ENCODE data around the gene PSMB1.
"Not testable (repeated sequence)": the region's sequence is repeated elsewhere in the genome, so short reads cannot be mapped to it uniquely, and the experiment has no call there.

PSMB1 gene

DNA sequence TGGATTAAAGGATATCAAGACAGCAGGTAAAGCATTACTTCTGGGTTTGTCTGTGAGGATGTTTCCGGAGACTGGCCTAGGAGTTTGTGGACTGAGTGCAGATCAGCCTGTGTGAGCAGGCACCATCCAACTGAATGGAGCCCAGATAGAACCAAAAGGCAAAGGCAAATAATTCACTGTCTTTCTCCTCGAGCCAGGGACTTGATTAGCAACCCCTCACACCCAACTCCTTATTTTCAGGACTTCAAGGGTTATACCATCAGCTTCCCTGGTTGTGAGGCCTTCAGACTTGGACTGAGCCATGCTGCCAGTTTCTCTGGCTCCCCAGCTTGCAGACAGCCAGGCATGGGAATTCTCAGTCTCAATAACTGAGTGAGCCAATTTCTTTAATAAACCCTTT, 19.3 kb downstream of the PSMB1 start:
- no peak for DNase-seq

- no peak for DNase-seq
Measured at GRCh38 chr6:170532867-170533488, 20.1 kb downstream of the PSMB1 start.

GRCh38 chr6:170529839-170530469, 23.2 kb downstream of the PSMB1 start:
- DNase-seq, result peak; percentile 42

DNA sequence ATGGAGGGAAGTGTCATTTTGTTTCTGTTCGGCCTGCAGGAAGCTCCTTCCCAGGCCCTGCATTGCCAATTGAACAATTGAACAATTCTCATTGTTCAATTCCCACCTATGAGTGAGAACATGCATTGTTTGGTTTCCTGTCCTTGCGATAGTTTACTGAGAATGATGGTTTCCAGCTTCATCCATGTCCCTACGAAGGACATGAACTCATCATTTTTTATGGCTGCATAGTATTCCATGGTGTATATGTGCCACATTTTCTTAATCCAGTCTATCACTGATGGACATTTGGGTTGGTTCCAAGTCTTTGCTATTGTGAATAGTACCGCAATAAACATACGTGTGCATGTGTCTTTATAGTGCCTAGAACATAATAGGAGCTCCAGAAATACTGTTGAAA, 25.1 kb downstream of the PSMB1 start:
- not testable (repeated sequence) for DNase-seq

GRCh38 chr6:170525795-170526194, 27.3 kb downstream of the PSMB1 start:
- DNase-seq, result no peak

GRCh38 chr6:170524172-170524502, 29.0 kb downstream of the PSMB1 start:
- no peak for DNase-seq

- no peak for DNase-seq
Measured at GRCh38 chr6:170523256-170524171, 29.6 kb downstream of the PSMB1 start.

DNA sequence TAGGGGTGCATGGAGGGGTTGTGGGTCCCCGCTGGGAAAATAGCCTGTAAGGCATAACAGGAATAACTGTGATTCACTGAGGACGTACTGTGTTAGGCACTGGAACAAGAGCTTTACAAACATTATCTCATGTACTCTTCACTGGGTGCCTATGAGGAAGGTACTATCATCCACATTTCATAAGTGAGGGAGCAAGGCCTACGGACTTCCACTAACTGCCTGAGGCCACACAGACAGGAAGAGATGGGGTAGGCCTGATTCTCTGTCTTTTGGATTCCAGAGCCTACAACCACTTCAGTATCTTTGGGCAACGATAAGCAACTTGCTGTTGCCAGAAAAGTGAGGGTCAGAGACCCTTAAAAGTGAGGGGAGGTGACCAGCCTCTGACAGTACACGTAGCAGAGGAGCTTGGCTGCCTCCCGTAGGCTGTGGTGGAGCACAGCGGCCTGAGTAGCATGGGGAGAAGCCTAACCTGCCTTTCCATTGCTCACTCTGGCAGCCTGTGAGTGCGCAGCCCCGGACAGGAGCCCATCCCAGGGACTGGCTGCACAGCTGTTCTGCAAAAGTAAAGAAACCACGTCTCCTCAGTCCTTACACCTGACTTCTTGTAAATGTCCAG, 30.4 kb downstream of the PSMB1 start:
- no peak for DNase-seq

DNA sequence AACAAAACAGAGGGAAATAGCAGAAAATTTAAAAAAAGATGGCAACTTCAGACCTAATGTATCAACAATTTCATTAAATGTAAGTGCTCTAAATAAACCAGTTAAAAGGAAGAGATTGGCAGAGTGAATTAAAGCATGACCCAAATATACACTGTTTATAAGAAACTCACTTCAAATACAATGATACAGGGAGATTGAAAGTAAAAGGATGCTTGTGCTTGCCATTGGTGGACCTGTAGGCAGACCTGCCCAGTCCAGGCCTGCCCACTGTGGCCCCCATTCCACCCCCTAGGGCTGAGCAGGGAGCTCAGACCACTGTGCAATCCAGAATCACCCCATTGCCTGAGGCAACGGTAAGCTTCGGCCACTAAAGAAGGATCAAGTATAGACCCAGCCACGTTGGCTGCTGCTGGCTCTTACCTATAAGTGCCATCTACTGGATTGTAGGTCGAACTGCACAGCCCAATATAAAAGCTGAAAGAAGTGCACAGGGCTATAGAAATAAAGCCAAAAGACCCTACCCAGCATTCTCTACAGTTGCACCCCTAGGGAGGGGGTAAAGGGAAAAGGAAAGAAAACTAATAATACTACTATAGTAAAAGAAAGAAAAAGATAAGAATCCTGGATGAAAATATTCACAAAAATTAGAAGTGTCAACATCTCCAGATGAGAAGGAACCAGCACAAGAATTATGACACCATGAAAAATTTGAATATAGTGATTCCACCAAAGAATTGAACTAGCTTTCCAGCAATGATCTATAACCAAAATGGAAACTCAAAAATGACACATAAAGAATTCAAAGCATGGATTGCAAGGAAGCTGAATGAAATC, 36.1 kb downstream of the PSMB1 start:
- DNase-seq, result peak; percentile 72

DNA sequence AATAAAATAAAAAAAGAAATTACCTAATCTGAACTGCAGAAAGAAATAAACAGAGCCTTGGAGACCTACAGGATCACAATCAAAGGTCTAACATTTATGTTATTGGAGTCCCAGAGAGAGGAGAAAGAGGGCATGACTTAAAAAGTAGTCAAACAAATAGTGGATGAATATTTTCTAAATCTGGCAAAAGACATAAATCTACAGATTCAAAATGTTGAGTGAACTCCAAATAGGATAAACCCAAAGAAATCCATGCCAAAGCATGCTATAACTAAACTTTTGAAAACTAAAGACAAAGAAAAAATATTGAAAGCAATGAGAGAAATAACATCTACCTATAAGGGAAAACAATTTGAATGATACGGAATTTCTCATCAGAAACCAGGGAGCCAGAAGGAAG, 38.2 kb downstream of the PSMB1 start:
- no peak for DNase-seq

DNA sequence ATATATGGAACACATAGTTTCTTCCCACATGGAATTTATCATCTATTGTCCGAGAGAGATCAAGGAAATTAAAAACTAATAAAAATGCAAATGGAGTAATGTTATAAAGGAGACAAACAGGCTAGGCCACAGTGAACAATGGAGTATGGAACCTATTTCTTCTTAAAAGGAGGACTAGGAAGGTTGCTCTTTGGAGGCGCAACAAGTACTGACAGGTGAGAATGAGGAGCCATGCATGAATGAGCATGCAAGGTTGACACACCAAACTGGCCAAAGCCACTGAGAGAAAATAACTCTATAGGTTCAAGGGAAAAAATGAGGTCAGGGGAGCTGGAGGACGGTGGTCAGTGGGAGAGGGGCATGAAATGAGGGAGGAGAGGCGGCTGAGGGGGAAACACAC, 40.9 kb downstream of the PSMB1 start:
- DNase-seq, result peak; percentile 48

DNA sequence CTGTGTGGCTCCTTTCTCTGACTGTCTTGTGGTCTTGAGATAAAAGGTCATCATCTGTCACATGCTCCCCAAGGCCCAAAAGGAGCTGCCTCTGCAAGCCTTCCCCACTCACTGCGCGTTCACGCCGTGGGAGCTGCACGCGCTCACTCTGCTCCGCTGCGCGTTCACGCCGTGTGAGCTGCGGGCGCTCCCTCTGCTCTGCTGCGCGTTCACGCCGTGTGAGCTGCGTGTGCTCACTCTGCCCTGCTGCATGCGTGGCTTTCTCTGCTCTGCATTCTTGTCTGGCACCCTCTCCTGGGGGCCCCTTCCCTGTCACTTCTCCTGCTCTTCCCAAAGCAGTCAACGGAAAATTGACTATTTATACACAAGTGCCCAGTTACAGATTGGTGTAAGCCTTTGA, 42.5 kb downstream of the PSMB1 start:
- DNase-seq, result no peak

DNA sequence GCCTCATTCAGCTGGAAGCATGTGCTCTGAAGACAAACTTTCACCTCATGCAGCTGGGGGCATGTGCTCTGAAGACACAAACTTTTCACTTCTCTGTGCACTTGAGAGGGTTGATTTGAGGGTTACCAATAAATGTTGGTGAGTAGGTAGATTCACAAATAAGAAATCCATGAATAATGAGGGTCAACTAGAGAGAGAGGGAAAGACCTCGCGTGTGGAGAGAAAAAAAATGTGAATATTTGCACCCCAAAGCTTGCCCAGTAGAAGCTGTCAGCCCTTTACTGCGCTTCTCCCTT, 43.4 kb downstream of the PSMB1 start:
- no peak for DNase-seq

GRCh38 chr6:170508892-170509722, 44.0 kb downstream of the PSMB1 start:
- not testable (repeated sequence) for DNase-seq

DNA sequence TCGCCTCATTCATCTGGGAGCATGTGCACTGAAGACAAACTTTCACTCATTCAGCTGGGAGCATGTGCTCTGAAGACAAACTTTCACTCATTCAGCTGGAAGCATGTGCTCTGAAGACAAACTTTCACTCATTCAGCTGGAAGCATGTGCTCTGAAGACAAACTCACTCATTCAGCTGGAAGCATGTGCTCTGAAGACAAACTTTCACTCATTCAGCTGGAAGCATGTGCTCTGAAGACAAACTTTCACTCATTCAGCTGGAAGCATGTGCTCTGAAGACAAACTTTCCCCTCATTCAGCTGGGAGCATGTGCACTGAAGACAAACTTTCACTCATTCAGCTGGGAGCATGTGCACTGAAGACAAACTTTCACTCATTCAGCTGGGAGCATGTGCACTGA, 44.8 kb downstream of the PSMB1 start:
- not testable (repeated sequence) for DNase-seq

DNA sequence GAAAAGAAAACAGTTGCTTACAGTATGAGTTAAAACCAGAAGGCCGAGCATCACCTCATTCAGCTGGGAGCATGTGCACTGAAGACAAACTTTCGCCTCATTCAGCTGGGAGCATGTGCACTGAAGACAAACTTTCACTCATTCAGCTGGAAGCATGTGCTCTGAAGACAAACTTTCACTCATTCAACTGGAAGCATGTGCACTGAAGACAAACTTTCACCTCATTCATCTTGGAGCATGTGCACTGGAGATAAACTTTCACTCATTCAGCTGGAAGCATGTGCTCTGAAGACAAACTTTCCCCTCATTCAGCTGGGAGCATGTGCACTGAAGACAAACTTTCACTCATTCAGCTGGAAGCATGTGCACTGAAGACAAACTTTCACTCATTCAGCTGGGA, 45.4 kb downstream of the PSMB1 start:
- not testable (repeated sequence) for DNase-seq

DNA sequence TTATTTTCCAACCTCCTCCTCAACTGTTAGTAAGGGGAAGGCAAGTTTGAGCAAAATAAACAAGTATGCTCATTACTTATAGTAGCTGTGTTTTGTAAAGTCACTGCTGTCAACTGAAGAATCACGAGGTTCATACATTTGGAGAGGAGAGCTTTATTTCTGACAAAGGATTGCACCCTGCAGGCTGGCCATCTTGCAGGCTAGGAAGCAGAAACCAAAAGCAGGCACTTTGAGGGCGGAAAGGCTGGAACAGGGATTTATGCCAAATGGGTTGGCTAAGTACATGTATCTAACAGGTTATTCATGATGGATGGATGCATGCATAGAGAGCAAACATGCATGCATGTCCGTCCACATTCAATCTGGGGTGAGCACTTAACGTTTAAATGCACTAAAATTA, 46.7 kb downstream of the PSMB1 start:
- no peak for DNase-seq

GRCh38 chr6:170505306-170505705, 47.8 kb downstream of the PSMB1 start:
- no peak for DNase-seq

DNA sequence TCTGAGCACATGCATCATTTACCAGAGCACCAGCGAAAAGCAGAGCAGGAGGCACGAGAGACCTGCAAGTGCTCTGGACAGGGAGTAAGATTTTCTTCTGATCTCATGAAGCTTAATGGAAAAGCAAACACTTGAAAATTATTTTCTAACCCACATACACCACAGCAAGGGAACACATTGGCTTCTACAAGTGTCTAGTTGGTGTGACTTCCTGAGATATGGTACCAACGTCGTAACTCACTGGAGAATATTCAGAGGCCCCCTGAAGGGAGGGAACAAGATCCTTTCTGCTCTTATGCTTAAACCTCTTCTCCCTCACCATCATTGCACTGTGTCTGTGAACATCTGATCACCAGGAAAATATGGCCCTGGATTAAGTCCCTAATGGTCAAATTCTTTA, 48.6 kb downstream of the PSMB1 start:
- DNase-seq, result peak; percentile 56

- no peak for DNase-seq
Measured at GRCh38 chr6:170503414-170503761, 49.7 kb downstream of the PSMB1 start.

DNA sequence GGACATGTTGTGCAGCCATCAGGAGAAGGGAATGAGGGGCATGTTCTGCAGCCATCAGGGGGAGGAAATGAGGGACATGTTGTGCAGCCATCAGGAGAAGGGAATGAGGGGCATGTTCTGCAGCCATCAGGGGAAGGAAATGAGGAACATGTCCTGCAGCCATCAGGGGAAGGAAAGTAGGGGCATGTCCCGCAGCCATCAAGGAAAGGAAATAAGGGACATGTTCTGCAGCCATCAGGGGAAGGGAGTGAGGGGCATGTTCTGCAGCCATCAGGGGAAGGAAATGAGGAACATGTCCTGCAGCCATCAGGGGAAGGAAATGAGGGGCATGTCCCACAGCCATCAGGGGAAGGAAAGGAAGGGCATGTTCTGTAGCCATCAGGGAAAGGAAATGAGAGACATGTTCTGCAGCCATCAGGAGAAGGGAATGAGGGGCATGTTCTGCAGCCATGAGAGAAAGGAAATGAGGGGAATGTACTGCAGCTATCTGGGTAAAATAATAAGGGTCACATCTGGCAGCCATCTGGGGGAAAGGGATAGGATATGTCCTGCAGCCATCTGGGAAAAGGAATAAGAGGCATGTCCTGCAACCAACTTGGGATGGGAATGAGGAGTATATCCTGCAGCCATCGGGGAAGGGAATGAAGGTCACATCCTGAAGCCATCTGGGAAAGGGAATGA, 50.2 kb downstream of the PSMB1 start:
- DNase-seq, result not testable (repeated sequence)

Data from DMS153 (cell line).